Measurements from ENCODE around the gene RHBDL1. TPM values are rescaled to one million over a fixed set of nuclear protein-coding genes. Genes with fewer than 3 reads are reported as not detected.

RHBDL1 gene
- total and polyA plus RNA-seq, 2 of the 8 experiments (the other 6 are each of a cell fraction or from before 2014, with no cell fraction given), result 4.0 to 8.1 TPM

GRCh38 chr16:702341-702740 lies 26.9 kb downstream of the RHBDL1 start (continued):
- TF ChIP-seq KDM4A (IDR thresholded peaks at IDR 0.05; ENCODE audit: low read depth, low read length, severe bottlenecking) (no peak), EP300 (IDR thresholded peaks at IDR 0.05; ENCODE audit: borderline replicate concordance in 1 of 2, low read depth in 2 of 2, low read length in 2 of 2) (no peak), CBX5 (IDR thresholded peaks at IDR 0.05; ENCODE audit: low read depth, low read length) (no peak), POLR2AphosphoS5 (IDR thresholded peaks at IDR 0.05; ENCODE audit: low read depth, low read length) (no peak), E2F6 (IDR thresholded peaks at IDR 0.05) (no peak)
